ENCODE measurements around the gene GPR173. TPM values are rescaled to one million over a fixed set of nuclear protein-coding genes. Genes with fewer than 3 reads are reported as not detected.

The GPR173 gene
- total RNA-seq, 1 experiment from 2014 or later: 7.3 TPM

DNA sequence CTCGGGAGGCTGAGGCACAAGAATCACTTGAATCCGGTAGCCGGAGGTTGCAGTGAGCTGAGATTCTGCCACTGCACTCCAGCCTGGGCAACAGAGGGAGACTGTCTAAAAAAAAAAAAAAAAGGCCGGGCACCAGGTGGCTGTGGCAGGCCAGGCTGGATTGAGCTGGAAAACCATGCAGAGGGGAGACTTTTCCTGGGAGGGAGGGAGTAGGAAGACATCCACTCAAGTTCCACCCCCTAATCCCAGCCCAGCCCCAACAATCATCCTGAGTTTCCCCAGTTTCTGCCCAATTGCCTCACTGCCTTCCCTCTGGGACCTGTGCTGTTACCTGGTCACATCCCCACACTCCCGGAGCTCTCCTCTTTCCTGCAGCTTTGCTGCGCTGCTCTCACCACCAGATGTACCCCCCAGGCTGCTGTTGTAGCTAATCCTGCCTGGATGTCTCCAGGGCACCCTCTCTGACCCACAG, 24.6 kb downstream of the GPR173 start (continued):
- TF ChIP-seq NFYB (CRISPR knock-in tag; conservative IDR thresholded peaks at IDR 0.05; ENCODE audit: low read depth) (no peak), NR1H2 (CRISPR knock-in tag; IDR thresholded peaks at IDR 0.05) (no peak), ZBTB21 (CRISPR knock-in tag; IDR thresholded peaks at IDR 0.05; ENCODE audit: borderline replicate concordance) (no peak)
- TF ChIP-seq, protein P1, sequence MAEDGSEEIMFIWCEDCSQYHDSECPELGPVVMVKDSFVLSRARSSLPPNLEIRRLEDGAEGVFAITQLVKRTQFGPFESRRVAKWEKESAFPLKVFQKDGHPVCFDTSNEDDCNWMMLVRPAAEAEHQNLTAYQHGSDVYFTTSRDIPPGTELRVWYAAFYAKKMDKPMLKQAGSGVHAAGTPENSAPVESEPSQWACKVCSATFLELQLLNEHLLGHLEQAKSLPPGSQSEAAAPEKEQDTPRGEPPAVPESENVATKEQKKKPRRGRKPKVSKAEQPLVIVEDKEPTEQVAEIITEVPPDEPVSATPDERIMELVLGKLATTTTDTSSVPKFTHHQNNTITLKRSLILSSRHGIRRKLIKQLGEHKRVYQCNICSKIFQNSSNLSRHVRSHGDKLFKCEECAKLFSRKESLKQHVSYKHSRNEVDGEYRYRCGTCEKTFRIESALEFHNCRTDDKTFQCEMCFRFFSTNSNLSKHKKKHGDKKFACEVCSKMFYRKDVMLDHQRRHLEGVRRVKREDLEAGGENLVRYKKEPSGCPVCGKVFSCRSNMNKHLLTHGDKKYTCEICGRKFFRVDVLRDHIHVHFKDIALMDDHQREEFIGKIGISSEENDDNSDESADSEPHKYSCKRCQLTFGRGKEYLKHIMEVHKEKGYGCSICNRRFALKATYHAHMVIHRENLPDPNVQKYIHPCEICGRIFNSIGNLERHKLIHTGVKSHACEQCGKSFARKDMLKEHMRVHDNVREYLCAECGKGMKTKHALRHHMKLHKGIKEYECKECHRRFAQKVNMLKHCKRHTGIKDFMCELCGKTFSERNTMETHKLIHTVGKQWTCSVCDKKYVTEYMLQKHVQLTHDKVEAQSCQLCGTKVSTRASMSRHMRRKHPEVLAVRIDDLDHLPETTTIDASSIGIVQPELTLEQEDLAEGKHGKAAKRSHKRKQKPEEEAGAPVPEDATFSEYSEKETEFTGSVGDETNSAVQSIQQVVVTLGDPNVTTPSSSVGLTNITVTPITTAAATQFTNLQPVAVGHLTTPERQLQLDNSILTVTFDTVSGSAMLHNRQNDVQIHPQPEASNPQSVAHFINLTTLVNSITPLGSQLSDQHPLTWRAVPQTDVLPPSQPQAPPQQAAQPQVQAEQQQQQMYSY (CRISPR knock-in tag; IDR thresholded peaks at IDR 0.05): no peak

DNA sequence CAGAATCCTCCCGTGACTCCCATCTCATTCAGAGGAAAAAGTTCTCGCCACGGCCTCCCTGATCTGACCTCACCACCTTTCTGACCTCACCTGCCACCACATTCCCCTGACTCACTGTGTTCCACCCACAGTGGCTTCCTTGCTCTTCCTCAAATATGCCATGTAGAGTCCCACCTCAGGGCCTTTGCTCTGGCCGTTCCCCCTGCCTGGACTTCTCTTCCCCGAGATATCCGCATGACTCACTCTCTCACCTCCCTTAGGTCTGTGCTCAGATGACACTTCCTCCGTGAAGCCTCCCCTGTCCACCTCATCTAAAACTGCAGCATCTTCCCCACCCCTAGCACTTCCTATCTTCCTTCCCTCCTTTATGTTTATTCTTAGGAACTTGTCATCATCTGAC, 26.4 kb downstream of the GPR173 start:
- Mint-ChIP-seq H3K27me3 (ENCODE audit: low read depth) (no peaks in the 10 kb centered on the region; the same call in 1 of the 2 replicates), H3K27ac (peak overlapping the region; percentile 55), H3K4me3 (no peak overlapping the region), H3K9me3 (no peaks in the 10 kb centered on the region), H3K4me1 (peaks cover 17% of the 10 kb centered on the region), H3K36me3 (no peaks in the 10 kb centered on the region)
- TF ChIP-seq, protein P2, sequence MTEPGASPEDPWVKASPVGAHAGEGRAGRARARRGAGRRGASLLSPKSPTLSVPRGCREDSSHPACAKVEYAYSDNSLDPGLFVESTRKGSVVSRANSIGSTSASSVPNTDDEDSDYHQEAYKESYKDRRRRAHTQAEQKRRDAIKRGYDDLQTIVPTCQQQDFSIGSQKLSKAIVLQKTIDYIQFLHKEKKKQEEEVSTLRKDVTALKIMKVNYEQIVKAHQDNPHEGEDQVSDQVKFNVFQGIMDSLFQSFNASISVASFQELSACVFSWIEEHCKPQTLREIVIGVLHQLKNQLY (CRISPR knock-in tag; IDR thresholded peaks at IDR 0.05): no peak
- TF ChIP-seq, protein P3, sequence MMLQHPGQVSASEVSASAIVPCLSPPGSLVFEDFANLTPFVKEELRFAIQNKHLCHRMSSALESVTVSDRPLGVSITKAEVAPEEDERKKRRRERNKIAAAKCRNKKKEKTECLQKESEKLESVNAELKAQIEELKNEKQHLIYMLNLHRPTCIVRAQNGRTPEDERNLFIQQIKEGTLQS (CRISPR knock-in tag; conservative IDR thresholded peaks at IDR 0.05): no peak
- TF ChIP-seq ZNF423 (CRISPR knock-in tag; IDR thresholded peaks at IDR 0.05): no peak
- TF ChIP-seq, protein P4, sequence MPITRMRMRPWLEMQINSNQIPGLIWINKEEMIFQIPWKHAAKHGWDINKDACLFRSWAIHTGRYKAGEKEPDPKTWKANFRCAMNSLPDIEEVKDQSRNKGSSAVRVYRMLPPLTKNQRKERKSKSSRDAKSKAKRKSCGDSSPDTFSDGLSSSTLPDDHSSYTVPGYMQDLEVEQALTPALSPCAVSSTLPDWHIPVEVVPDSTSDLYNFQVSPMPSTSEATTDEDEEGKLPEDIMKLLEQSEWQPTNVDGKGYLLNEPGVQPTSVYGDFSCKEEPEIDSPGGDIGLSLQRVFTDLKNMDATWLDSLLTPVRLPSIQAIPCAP (CRISPR knock-in tag; IDR thresholded peaks at IDR 0.05): no peak
- no peak for TF ChIP-seq MXD4 (CRISPR knock-in tag; IDR thresholded peaks at IDR 0.05; ENCODE audit: borderline replicate concordance)
- TF ChIP-seq, protein P5, sequence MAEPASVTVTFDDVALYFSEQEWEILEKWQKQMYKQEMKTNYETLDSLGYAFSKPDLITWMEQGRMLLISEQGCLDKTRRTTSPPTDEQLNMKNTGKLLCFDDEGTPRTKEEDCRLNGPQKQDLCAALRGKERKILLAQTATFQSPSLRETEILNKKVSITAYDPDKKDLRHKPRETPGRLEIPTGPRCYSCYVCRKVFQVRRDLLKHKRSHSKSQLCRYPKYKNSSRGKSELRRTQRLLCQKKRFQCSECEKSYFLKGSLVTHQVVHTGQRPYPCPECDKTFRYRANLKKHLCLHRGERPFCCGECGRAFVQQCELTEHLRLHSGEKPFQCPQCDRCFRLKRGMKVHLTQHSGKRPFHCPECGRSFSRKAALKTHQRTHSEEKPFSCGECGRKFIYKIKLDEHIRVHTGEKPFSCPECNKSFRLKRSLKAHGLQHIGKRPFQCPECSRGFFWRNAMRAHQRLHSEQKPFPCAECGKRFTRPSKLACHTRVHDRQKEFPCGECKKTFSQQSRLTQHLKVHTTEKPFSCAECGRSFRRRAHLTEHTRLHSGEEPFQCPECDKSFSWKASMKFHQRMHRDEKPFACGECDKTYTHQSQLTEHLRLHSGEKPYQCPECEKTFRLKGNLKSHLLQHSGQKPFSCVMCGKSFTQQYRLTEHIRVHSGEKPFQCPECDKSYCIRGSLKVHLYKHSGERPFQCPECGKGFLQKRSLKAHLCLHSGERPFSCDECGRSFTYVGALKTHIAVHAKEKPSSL (CRISPR knock-in tag; conservative IDR thresholded peaks at IDR 0.05): no peak
- CTCF ChIA-PET: no interaction called here
- DNase-seq (ENCODE audit: low spot score) (no peak), ATAC-seq (no peak)
- POLR2A ChIA-PET: no interaction called here

DNA sequence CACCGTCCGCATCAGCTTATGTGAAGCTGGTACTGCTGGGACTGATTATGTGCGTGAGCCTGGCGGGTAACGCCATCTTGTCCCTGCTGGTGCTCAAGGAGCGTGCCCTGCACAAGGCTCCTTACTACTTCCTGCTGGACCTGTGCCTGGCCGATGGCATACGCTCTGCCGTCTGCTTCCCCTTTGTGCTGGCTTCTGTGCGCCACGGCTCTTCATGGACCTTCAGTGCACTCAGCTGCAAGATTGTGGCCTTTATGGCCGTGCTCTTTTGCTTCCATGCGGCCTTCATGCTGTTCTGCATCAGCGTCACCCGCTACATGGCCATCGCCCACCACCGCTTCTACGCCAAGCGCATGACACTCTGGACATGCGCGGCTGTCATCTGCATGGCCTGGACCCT, 28.1 kb downstream of the GPR173 start:
- Mint-ChIP-seq H3K36me3 (no peaks in the 10 kb centered on the region), H3K27ac (no peak overlapping the region; the same call in 1 of the 2 replicates), H3K4me3 (no peak overlapping the region), H3K27me3 (ENCODE audit: low read depth) (peaks cover 5% of the 10 kb centered on the region), H3K4me1 (peaks cover 22% of the 10 kb centered on the region), H3K9me3 (no peaks in the 10 kb centered on the region)
- ChIA-PET CTCF (no interaction called here), POLR2A (no interaction called here)
- ATAC-seq (no peak), DNase-seq (ENCODE audit: low spot score) (no peak)
- no peak for TF ChIP-seq TEAD4 (CRISPR knock-in tag; IDR thresholded peaks at IDR 0.05)
- TF ChIP-seq, protein P6, sequence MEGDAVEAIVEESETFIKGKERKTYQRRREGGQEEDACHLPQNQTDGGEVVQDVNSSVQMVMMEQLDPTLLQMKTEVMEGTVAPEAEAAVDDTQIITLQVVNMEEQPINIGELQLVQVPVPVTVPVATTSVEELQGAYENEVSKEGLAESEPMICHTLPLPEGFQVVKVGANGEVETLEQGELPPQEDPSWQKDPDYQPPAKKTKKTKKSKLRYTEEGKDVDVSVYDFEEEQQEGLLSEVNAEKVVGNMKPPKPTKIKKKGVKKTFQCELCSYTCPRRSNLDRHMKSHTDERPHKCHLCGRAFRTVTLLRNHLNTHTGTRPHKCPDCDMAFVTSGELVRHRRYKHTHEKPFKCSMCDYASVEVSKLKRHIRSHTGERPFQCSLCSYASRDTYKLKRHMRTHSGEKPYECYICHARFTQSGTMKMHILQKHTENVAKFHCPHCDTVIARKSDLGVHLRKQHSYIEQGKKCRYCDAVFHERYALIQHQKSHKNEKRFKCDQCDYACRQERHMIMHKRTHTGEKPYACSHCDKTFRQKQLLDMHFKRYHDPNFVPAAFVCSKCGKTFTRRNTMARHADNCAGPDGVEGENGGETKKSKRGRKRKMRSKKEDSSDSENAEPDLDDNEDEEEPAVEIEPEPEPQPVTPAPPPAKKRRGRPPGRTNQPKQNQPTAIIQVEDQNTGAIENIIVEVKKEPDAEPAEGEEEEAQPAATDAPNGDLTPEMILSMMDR (IDR thresholded peaks at IDR 0.05): no peak
- TF ChIP-seq, protein P7, sequence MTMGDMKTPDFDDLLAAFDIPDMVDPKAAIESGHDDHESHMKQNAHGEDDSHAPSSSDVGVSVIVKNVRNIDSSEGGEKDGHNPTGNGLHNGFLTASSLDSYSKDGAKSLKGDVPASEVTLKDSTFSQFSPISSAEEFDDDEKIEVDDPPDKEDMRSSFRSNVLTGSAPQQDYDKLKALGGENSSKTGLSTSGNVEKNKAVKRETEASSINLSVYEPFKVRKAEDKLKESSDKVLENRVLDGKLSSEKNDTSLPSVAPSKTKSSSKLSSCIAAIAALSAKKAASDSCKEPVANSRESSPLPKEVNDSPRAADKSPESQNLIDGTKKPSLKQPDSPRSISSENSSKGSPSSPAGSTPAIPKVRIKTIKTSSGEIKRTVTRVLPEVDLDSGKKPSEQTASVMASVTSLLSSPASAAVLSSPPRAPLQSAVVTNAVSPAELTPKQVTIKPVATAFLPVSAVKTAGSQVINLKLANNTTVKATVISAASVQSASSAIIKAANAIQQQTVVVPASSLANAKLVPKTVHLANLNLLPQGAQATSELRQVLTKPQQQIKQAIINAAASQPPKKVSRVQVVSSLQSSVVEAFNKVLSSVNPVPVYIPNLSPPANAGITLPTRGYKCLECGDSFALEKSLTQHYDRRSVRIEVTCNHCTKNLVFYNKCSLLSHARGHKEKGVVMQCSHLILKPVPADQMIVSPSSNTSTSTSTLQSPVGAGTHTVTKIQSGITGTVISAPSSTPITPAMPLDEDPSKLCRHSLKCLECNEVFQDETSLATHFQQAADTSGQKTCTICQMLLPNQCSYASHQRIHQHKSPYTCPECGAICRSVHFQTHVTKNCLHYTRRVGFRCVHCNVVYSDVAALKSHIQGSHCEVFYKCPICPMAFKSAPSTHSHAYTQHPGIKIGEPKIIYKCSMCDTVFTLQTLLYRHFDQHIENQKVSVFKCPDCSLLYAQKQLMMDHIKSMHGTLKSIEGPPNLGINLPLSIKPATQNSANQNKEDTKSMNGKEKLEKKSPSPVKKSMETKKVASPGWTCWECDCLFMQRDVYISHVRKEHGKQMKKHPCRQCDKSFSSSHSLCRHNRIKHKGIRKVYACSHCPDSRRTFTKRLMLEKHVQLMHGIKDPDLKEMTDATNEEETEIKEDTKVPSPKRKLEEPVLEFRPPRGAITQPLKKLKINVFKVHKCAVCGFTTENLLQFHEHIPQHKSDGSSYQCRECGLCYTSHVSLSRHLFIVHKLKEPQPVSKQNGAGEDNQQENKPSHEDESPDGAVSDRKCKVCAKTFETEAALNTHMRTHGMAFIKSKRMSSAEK (CRISPR knock-in tag; IDR thresholded peaks at IDR 0.05; ENCODE audit: borderline replicate concordance): no peak
- TF ChIP-seq JUN (CRISPR knock-in tag; IDR thresholded peaks at IDR 0.05): no peak
- TF ChIP-seq, protein P8, sequence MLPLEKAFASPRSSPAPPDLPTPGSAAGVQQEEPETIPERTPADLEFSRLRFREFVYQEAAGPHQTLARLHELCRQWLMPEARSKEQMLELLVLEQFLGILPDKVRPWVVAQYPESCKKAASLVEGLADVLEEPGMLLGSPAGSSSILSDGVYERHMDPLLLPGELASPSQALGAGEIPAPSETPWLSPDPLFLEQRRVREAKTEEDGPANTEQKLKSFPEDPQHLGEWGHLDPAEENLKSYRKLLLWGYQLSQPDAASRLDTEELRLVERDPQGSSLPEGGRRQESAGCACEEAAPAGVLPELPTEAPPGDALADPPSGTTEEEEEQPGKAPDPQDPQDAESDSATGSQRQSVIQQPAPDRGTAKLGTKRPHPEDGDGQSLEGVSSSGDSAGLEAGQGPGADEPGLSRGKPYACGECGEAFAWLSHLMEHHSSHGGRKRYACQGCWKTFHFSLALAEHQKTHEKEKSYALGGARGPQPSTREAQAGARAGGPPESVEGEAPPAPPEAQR (CRISPR knock-in tag; IDR thresholded peaks at IDR 0.05): no peak
- no peak for TF ChIP-seq NR3C1 (CRISPR knock-in tag; conservative IDR thresholded peaks at IDR 0.05; ENCODE audit: low read depth)
- TF ChIP-seq, protein P3 (CRISPR knock-in tag; conservative IDR thresholded peaks at IDR 0.05): no peak
- TF ChIP-seq ZNF671 (CRISPR knock-in tag; IDR thresholded peaks at IDR 0.05): no peak
- TF ChIP-seq PRRX2 (CRISPR knock-in tag; IDR thresholded peaks at IDR 0.05): no peak

Data from WTC11 (cell line).